ENCODE measurements around the gene MPZL1. TPM values are rescaled to one million over a fixed set of nuclear protein-coding genes. Genes with fewer than 3 reads are reported as not detected.

MPZL1 gene
- total RNA-seq, 1 experiment from 2014 or later, result 52.9 TPM

DNA sequence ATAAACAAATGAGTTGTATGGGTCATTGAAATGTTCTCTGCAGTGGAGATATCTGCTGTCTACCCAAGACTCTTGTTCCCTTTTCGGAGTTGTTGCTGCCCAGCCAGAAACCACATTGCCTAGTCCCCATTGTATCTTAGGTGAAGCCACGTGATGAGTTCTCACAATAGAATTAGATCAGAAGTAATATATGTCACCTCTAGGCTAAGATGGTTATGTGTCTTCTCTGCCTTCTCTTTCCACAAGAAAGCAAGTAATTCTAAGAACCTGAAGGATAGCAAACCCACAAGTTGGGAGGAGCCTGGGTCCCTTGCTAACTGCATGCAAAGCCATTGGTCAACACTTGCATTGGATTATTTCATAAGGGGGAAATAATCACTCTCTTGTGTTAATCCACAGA, 115.5 kb downstream of the MPZL1 start:
- TF ChIP-seq ELF1 (IDR thresholded peaks at IDR 0.05; ENCODE audit: borderline replicate concordance, low read depth) (no peak), FOSL1 (IDR thresholded peaks at IDR 0.05; ENCODE audit: low read depth) (no peak)
- no peak overlapping the region for H3K27ac ChIP-seq (ENCODE audit: low read depth, low read length)
- no peak overlapping the region for H3K9ac ChIP-seq (ENCODE audit: low read length)
- no peaks in the 10 kb centered on the region for H3K79me2 ChIP-seq (ENCODE audit: insufficient read depth, low read length)
- no peaks in the 10 kb centered on the region for H3K9me3 ChIP-seq (ENCODE audit: control insufficient read depth in 1 of 2, insufficient read depth in 1 of 2, low read depth in 1 of 2, low read length in 2 of 2)
- H2AFZ ChIP-seq (ENCODE audit: low read depth, low read length, poor library complexity, severe bottlenecking), result no peak overlapping the region
- H3K4me1 ChIP-seq (ENCODE audit: control insufficient read depth in 1 of 2, insufficient read depth in 2 of 2, low read length in 2 of 2), result no peaks in the 10 kb centered on the region
- H3K4me3 ChIP-seq (replicated peaks in 1 of 2; ENCODE audit: low read depth in 1 of 2, low read length in 2 of 2), result no peak overlapping the region
- ChIA-PET CTCF (no interaction called here), RAD21 (ENCODE audit: low non-redundant PET in 1 of 2, low total read pairs in 2 of 2, uncharacterized antibody in 2 of 2, unreplicated experiment in 2 of 2) (no interaction called here), POLR2A (no interaction called here)
- BruUV-seq (replicated peaks), result no TSS peak
- DNase-seq (ENCODE audit: low read depth, low spot score), result no peak
- ATAC-seq, result no peak
- no peaks in the 10 kb centered on the region for H3K36me3 ChIP-seq (ENCODE audit: control insufficient read depth in 1 of 2, insufficient read depth in 2 of 2, low read length in 2 of 2)
- no peaks in the 10 kb centered on the region for H3K9me2 ChIP-seq (ENCODE audit: insufficient read depth)
- H3K4me2 ChIP-seq (ENCODE audit: low read length), result no peak overlapping the region
- no peaks in the 10 kb centered on the region for H4K20me1 ChIP-seq (ENCODE audit: insufficient read depth)
- H3K27me3 ChIP-seq (ENCODE audit: insufficient read depth, low read length), result no peaks in the 10 kb centered on the region
- intact Hi-C loops (cut with micrococcal nuclease), result no loop called here

DNA sequence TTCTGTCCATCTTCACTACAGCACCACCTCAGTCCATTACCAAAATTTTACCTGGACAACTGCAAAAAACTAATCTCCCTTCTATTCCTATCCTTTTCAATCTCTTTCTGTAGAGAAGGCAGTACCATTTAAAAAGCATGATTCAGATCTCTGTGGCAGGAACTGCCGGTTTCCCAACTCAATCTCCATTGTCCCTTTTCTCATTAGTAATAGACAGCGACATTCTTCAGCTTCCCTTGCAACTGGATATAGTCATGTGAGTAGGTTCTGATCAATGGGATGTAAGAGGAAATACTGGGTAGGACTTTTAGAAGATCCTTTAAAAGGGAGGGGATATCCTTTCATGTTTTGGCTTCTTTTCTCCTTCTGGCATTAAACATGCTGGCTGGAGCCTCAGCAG, 117.2 kb downstream of the MPZL1 start:
- no peaks in the 10 kb centered on the region for H3K9me3 ChIP-seq (ENCODE audit: control insufficient read depth in 1 of 2, insufficient read depth in 1 of 2, low read depth in 1 of 2, low read length in 2 of 2)
- no peak overlapping the region for H3K27ac ChIP-seq (ENCODE audit: low read depth, low read length)
- ChIA-PET POLR2A (no interaction called here), CTCF (no interaction called here), RAD21 (ENCODE audit: low non-redundant PET in 1 of 2, low total read pairs in 2 of 2, uncharacterized antibody in 2 of 2, unreplicated experiment in 2 of 2) (no interaction called here)
- no peak overlapping the region for H3K4me3 ChIP-seq (replicated peaks in 1 of 2; ENCODE audit: low read depth in 1 of 2, low read length in 2 of 2)
- no peak overlapping the region for H3K4me2 ChIP-seq (ENCODE audit: low read length)
- ATAC-seq, result no peak
- no peak overlapping the region for H2AFZ ChIP-seq (ENCODE audit: low read depth, low read length, poor library complexity, severe bottlenecking)
- no peaks in the 10 kb centered on the region for H3K4me1 ChIP-seq (ENCODE audit: control insufficient read depth in 1 of 2, insufficient read depth in 2 of 2, low read length in 2 of 2)
- no peaks in the 10 kb centered on the region for H3K79me2 ChIP-seq (ENCODE audit: insufficient read depth, low read length)
- no peak for TF ChIP-seq ZNF274 (IDR thresholded peaks at IDR 0.05; ENCODE audit: low read depth, low read length)
- TF ChIP-seq SRF (IDR thresholded peaks at IDR 0.05; ENCODE audit: low read depth), result no peak
- TF ChIP-seq CEBPB (IDR thresholded peaks at IDR 0.05; ENCODE audit: low read depth), result no peak
- no peak for DNase-seq (ENCODE audit: low read depth, low spot score)
- no peaks in the 10 kb centered on the region for H3K27me3 ChIP-seq (ENCODE audit: insufficient read depth, low read length)
- no peak overlapping the region for H3K9ac ChIP-seq (ENCODE audit: low read length)
- no peaks in the 10 kb centered on the region for H4K20me1 ChIP-seq (ENCODE audit: insufficient read depth)
- intact Hi-C loops (cut with micrococcal nuclease), result no loop called here
- no peaks in the 10 kb centered on the region for H3K36me3 ChIP-seq (ENCODE audit: control insufficient read depth in 1 of 2, insufficient read depth in 2 of 2, low read length in 2 of 2)
- BruUV-seq (replicated peaks), result no TSS peak
- H3K9me2 ChIP-seq (ENCODE audit: insufficient read depth), result no peaks in the 10 kb centered on the region

Other genes with a start within 250 kb of the MPZL1 start
- gene CD247, start 203.5 kb upstream of the MPZL1 start, total RNA-seq (2021; ENCODE audit: unreplicated experiment), result 0.57 TPM
- gene CREG1, start 168.2 kb upstream of the MPZL1 start, total RNA-seq (2021; ENCODE audit: unreplicated experiment), result 55.7 TPM
- gene RCSD1, start 91.8 kb upstream of the MPZL1 start, total RNA-seq (2021; ENCODE audit: unreplicated experiment), result 0.15 TPM
- gene ADCY10, start 192.2 kb downstream of the MPZL1 start, total RNA-seq (2021; ENCODE audit: unreplicated experiment), result 0.30 TPM
- 34.2 TPM for gene DCAF6, start 214.7 kb downstream of the MPZL1 start, total RNA-seq (2021; ENCODE audit: unreplicated experiment)
- gene MPC2, start 215.1 kb downstream of the MPZL1 start, total RNA-seq (2021; ENCODE audit: unreplicated experiment), result 49.9 TPM